HG02642 (cell line): ENCODE measurements around the gene NAA80.

ENCODE experiments used
- ATAC-seq: cut with Tn5 transposase; IDR thresholded peaks from one replicate; pipeline ENCODE4 v1.9.1; 2021; ENCODE audit warnings: mild to moderate bottlenecking; ENCODE audit not compliant: unreplicated experiment, poor library complexity

The NAA80 gene

DNA sequence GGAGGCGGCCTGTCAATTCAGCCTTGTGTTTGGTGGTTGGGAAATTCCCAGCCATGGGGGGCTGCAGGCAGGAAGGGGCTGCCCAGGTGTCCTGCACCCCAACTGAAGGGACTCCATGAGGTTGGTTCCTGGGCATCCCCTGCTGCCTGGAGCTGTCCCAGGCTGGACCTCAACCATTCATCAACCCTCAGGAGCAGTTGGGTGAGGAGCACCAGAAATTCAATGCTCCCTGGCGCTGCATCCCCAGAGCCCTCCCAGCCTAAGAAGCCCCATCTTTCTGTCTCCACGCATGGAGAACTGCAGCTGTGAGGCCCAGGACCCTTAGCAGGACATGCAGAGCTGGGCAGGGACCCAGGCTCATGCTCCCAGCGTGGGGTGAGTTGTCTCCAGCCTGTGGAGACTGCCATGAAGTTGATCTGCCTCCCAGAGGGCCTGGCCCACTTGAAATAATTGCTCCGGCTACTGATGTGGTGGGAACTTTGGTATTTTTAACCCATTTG, 38.2 kb downstream of the NAA80 start:
- ATAC-seq: no peak

DNA sequence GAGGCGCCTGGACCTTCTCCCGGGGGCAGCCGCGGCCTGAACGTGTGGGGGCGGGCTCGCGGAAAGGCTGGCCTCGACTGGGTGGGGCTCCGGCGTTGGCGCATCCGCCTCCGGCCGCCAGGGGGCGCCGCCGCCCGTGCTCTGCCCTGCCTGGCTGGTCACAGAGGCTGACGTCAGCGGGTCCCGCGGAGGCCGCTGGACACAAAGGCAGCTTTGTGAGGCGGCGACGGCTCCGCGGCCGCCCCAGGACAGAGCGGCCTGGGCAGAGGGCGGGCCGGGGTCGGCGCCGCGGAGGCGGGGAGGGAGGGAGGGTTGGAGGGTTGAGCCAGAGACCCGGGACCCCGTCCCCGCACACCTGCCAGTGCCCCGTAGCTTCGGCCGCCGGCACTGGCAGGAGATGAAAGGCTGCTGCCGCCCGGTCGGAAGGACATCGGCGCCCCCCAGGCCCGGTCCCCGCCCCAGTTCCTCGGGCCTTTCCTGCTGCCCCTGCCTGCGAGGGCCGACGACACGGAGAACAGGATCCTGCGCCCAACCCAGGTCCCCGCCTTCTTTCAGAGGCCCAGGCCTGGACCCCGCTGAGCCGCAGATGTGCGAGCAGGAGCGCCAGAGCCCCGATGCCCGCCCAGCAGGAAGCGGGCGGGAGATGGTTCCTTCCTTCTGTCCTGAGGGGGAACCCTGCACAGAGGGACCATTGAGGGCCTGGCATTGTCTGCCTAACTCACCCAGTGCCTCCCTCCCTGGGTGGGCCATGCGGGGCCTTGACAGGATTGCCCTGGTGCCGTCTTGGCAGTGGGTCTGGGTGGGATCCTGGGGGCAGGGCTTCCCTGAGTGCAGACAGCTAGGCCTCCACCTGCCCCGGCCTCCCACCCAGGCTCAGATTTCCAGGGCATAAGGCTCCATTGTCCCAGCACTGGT, 38.9 kb downstream of the NAA80 start:
- peak; percentile 75 for ATAC-seq

DNA sequence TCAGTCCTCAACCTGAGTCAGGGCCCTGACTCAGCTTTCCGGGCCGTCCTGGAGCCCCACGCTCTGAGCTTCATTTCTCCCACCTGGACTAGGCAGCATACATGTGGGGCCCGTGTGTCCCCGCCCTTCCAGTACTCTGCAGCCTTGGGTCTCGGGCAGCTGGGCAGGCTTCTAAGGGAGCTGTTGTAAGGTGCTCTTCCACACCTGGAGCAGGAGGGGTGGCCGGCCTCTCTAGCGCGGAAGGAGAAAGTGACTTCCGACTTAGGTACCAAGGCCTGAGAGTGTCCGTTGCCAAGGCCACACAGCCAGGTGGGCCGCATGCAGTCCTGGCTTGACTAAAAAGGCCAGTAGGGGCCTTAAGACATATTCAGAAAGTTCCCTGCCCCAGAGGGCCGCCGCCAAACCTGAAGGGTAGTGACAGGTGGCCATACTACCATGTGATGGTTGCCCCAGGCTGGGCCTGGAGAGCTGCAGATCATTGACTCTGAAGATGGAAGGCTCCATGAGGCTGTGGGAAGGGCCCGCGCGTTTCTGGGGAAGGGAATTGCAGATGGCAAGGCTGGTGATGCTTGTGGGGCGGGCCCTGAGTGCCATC, 39.7 kb downstream of the NAA80 start:
- peak; percentile 25 for ATAC-seq

- no peak for ATAC-seq
Measured at GRCh38 chr3:50258979-50259378, 40.2 kb downstream of the NAA80 start.

DNA sequence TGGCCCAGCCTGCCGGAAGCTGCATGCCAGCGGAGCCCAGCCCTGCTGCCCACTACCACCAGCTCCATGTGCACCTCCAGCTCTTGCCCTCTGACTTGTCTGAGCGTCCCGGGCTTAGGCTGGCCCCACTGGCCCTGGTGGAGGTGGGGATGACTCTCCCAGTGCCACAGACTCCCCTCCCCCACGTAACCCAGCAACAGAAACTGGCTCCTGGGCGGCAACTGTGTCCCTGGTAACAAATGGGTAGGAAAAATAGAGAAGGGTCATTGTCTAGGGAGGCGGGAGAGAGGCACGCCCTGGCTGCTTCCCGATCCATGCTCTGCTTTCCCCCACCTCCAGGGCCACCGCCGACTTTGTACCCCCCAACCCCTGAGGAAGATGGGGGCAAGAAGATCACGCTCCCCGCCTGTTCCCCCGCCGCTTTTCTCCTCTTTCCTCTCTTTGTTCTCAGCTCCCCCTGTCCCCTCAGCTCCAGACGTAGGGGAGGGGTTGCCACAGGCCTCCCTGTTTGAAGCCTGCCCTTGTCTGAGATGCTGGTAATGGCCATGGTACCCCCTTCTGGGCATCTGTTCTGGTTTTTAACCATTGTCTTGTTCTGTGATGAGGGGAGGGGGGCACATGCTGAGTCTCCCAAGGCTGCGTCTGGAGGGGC, 41.0 kb downstream of the NAA80 start:
- ATAC-seq: no peak

DNA sequence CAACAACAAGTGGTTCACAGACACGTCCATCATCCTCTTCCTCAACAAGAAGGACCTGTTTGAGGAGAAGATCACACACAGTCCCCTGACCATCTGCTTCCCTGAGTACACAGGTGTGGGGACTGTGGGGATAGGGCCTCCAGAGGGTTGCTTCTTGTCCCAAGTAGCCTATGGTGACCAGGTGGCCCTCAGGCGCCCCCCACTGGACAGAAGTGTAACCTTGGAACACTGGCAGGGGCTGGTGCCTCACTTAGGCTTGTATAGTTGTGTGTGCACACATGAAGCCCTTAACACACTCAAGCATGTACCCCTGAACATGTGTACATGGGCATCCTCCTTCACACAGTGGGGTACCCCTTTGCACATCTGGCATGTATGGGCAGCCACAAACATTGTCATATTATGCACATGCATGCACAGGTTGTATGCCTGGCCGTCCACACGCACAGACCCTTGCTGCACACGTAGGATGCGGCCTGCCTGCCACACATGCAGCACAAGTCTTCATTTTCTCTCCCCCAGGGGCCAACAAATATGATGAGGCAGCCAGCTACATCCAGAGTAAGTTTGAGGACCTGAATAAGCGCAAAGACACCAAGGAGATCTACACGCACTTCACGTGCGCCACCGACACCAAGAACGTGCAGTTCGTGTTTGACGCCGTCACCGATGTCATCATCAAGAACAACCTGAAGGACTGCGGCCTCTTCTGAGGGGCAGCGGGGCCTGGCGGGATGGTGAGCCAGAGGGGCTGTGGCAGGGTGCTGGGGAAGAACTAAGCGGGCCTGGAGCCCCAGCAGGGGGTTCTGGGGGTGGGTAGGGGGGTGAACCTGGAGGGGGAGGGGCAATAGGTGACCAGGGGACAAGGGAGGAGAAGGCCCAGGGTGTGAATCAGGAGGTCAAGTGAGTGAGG, 42.0 kb downstream of the NAA80 start:
- ATAC-seq: no peak

DNA sequence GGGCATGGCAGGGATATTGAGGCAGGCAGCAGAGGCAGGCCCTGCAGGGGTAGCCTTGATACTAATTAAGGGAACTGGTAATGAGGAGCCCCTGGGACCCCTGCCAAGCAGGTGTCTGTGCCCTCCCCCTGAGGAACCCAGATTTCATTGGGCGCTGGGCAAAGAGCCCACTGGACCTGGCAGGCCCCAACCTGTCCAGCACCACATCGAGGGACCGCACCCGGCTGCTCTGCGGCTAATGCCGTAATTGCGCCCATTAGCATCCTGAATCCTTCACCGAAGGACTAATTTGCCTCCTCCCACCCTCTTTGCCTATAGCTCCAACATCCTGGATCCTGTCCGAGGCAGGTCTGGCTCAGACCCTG, 44.0 kb downstream of the NAA80 start:
- ATAC-seq: no peak

GRCh38 chr3:50254577-50255250, 44.5 kb downstream of the NAA80 start:
- ATAC-seq: no peak

GRCh38 chr3:50251220-50251619, 48.0 kb downstream of the NAA80 start:
- ATAC-seq: no peak

DNA sequence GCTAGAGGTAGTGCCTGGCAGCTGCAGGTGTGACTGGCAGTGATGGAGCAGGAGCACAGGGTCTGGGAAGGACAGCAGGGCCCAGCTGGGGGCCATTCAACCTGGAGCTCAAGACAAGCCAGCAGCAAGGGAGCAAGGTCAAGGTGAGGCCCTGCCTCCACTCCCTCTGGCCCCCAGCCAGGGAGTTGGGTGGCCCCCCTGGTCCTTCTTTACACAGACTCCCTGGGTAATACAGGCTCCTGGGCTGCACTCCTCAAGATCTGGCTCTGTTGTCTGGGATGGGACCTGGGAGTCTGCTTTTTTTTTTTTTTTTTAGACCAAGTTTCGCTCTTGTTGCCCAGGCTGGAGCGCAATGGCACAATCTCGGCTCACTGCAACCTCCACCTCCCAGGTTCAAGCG, 48.7 kb downstream of the NAA80 start:
- ATAC-seq: no peak

- no peak for ATAC-seq
Measured at GRCh38 chr3:50249457-50249856, 49.7 kb downstream of the NAA80 start.

GRCh38 chr3:50248387-50248786, 50.8 kb downstream of the NAA80 start:
- ATAC-seq: no peak

GRCh38 chr3:50246517-50246954, 52.7 kb downstream of the NAA80 start:
- peak; percentile 52 for ATAC-seq
